ENCODE results near the gene MS4A4E.
"Not testable (repeated sequence)": the region's sequence is repeated elsewhere in the genome, so short reads cannot be mapped to it uniquely, and the experiment has no call there.

Gene MS4A4E

GRCh38 chr11:60221181-60221580, 21.8 kb downstream of the MS4A4E start:
- no peak for DNase-seq (ENCODE audit: low spot score)

DNA sequence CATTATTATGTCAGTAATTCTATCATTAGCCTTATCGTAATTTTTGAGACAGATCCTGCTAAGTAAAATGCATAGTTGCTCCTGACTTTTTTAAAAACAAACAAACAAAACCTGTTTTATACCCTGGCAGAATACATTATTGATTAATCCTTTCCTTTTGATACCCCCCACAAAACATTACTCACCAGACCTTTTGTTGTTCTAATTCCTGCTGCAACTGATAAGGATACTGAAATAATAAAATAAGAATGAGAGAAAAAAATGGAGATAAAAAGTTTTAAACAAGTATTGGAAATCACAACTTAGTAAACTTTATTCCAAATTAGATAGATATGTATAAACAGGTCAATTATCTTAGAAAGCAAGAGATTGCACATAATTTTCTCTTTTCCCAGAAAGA, 28.6 kb downstream of the MS4A4E start:
- no peak for DNase-seq (ENCODE audit: low spot score)

DNA sequence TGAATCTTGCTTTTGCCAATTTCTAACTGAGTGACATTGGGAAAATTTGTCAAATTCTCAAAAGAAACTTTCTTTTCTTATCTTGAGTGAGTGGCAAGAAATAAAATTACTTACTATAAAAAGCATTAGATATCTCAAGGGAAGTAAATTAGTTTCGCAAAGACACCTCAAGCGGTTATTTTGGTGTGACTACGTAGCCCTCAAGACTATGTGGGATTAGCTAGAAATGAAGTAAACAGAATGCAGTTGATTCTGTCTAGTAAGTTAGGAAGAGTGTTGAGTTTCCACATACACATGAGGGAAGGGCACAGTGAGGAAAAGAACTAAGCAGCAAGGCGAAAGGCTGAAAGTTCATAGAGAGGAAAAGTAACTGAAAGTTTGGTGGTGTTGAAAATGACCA, 31.7 kb downstream of the MS4A4E start:
- DNase-seq (ENCODE audit: low spot score) = no peak

DNA sequence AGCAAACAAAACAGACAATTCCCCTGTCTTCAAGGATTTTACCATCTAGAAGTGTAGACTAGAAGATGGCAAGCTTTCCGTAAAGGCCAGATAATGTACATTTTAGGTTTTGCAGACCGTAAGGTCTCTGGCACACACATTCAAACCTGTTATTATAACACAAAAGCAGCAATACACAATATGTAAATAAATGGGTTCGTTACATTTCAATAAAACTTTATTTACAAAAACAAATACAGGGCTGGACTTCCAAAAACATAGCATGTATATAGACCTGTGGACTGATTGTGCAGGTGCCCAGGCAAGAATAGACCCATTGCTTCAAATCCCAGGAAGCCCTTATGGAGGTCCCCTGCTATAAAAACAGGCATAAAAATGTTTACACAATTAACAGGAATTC, 33.0 kb downstream of the MS4A4E start:
- no peak for DNase-seq (ENCODE audit: low spot score)

GRCh38 chr11:60208951-60209350, 34.0 kb downstream of the MS4A4E start:
- DNase-seq (ENCODE audit: low spot score) = no peak

- no peak for DNase-seq (ENCODE audit: low spot score)
Observed at GRCh38 chr11:60208146-60208895, 34.6 kb downstream of the MS4A4E start.

- no peak for DNase-seq (ENCODE audit: low spot score)
Observed at GRCh38 chr11:60206616-60207015, 36.3 kb downstream of the MS4A4E start.

- no peak for DNase-seq (ENCODE audit: low spot score)
Observed at GRCh38 chr11:60204922-60205321, 38.0 kb downstream of the MS4A4E start.

- DNase-seq (ENCODE audit: low spot score) = not testable (repeated sequence)
Observed at GRCh38 chr11:60201334-60201733, 41.6 kb downstream of the MS4A4E start.

DNA sequence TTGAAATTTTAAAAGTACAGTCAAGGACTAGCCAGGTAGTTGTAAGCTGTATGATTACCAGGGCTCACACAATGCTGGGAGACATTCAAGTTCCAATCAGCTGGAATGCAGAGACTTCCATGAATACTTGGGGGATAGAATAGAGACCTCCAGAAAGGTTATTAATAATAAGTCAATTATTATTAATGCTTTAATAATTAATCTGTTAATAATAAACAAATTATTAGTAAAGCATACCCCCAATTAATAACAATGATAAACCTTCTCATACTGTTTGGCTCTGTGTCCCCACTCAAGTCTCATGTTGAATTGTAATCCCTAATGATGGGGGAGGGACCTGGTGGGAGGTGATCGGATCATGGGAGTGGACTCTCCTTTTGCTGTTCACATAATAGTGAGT, 45.5 kb downstream of the MS4A4E start:
- DNase-seq (ENCODE audit: low spot score) = no peak

- peak; percentile 12 for DNase-seq (ENCODE audit: low spot score)
Observed at GRCh38 chr11:60195923-60196368, 47.0 kb downstream of the MS4A4E start.

- no peak for DNase-seq (ENCODE audit: low spot score)
Observed at GRCh38 chr11:60194511-60194910, 48.4 kb downstream of the MS4A4E start.

DNA sequence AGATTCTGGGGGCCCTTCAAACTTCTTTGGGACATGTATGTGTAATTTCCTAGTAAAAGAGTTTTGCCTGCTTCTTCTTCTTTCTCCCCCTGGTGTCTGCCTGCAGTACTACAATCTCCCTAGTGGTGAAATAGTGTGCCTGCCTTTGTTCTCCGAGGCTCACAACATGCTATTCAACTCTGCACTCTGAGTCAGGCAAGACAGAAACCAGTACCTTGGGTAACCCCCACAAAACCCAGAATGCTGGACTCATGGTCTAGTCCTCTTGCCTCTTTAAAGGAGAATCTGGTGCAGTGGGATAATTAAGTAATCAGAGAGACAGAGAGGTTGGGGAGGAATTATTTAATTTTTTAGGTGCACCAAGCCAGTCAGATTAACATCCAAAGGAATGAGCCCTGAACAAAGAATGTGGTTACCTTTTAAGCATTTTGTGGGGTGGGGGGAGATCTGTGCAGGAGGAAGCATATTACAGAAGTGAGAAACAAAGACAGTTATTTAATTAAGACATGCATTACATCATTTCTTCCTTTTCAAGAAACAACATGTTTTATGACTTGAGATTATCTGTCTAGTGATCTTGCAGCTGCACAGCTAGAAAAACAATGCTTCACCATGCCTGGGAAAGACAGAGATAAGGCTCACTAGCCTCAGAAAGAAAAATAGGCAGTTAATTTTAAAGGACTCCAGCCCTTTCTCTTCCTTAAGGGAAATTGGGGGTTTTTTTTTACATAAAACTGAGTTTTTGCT, 49.1 kb downstream of the MS4A4E start:
- peak; percentile 39 for DNase-seq (ENCODE audit: low spot score)

DNA sequence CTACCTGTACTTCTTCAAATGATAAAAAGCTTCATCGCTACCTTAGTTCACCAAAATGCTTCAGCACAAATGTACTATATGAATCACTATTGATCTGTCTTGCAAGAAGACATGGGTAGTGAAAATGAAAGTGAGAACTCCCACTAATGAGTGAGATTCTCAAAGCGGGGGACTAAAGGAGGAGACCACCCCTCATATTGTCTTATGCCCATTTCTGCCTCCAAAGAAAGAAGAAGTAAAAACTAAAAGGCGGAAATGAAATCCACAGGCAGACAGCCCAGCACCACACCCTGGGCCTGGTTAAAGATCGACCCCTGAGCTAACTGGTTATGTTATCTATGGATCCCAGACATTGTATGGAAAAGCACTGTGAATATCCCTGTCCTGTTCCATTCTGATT, 50.4 kb downstream of the MS4A4E start:
- not testable (repeated sequence) for DNase-seq (ENCODE audit: low spot score)

DNA sequence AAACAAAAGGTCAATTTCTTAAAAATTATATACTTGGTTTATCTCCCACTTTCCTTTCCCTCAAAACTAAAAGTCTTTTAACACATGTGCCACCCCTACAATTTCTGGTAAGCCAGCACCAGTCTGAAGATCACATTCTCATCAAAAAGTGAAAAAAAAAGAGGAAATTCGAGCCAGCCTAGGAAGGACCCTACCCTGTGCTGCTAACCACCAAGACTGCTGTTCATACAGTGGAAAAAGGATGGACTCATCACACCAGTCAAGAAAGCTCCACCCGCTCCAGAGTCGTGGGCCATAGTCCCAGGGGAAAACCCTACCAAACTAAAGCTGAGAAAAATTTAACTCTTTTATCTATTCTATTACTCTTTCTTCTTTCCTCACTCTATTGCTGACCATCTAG, 54.5 kb downstream of the MS4A4E start:
- not testable (repeated sequence) for DNase-seq (ENCODE audit: low spot score)

- DNase-seq (ENCODE audit: low spot score) = not testable (repeated sequence)
Observed at GRCh38 chr11:60186128-60186527, 56.8 kb downstream of the MS4A4E start.

DNA sequence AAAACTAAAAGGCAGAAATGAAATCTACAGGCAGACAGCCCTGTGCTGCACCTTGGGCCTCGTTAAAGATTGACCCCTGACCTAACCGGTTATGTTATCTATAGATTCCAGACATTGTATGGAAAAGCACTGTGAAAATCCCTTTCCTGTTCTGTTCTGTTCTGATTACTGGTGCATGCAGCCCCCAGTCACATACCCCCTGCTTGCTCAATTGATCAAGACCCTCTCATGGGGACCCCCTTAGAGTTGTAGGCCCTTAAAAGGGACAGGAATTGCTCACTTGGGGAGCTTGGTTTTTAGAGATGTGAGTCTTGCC, 57.5 kb downstream of the MS4A4E start:
- DNase-seq (ENCODE audit: low spot score) = not testable (repeated sequence)

DNA sequence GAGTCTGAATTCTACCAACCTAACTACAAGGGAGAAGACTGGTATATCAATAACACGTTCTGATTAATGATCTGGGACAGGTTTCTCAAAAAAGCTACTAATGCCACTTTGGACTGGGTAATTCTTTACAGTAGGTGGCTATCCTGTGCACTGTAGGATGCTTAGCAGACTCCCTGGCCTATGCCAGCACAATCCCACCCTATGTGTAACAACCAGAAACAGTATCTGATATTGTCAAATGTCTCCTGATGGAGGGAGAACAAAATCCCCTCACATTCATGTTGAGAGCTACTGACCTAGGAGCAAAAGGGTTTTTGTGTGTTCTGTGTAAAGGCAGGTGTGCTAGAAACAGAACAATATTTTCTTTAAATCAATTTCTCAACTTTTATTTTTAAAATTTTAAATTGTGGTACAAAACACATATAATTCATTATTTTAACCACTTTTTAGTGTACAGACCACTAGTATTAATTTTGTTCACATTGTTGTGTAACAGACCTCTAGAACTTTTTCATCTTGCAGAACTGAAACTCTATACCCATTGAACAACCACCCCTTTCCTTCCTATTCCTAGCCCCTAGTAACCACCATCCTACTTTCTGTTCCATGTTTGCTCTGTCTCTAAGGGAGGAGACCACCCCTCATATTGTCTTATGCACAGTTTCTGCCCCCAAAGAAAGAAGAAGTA, 58.0 kb downstream of the MS4A4E start:
- no peak for DNase-seq (ENCODE audit: low spot score)

DNA sequence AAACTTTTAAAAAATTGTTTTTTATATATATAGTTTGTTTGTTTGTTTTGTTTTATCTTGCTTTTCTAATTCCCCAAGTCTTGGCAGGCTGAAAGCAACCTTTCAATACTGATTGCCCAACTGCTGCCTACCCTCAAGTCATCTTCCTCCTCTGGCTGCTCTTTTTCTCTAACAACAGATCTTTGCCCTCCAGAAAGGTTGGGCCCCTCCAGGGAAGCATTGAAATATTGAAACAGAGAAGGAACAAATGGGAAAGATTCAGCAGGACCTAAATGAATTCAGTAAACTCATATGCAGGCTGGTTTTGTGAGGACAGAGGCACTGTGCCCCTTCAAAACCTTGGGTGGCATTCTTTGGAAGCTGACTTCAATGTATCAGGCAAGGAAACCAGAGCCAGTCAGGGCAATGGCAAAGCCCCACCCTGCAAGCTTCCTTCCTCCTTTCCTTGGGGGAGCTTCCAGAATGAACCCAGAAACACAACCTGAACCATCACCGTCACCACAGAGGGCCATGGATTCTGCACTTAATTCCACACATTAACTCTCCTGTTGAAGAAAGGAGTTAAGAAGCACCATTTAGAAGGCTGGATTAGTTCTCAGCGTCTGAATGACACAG, 59.2 kb downstream of the MS4A4E start:
- no peak for DNase-seq (ENCODE audit: low spot score)

DNA sequence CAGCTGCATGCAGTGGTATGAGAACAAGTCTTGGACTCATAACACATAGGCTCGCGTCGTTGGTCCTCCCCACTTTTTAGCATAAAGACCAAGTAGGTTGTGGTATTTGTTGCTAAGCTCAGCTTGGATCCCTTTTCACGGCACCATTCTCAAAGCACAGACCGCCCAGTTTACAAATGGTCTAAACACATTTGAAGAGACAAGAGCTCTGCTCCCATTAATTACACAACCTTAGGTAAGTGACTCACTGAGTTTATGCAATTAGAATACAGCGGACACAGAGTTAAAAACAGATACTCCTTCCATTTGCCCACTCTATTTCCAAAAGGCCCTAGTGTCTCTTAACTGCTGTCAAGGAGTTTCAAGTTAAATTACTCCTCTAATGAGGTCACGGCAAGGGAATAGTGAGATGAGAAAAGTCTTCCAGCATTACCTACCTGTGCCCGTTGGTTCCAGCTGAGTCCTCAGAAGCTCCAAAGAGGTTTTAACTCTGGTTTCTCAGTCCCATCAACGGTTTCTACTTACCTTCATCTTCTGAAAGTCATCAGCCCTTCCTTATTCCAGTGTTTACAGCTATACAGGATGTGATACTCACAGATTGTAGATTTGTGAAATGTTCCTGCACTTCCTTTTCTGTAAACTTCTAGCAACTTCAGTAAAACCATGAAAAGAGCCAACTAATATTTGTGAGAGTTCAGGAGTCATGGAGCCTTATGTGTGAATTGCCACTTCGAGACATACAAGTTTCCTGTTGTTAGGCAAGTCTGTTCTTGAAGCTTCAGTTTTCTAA, 60.2 kb downstream of the MS4A4E start, which contains the start of gene MS4A6A:
TSS of gene MS4A6A (minus strand) at position 543 of the 790 bp plus-strand sequence. CDS start 1,356 bp downstream, outside the sequence.
- DNase-seq (ENCODE audit: low spot score) = no peak

GRCh38 chr11:60175860-60176275, 67.1 kb downstream of the MS4A4E start:
- no peak for DNase-seq (ENCODE audit: low spot score)

- no peak for DNase-seq (ENCODE audit: low spot score)
Observed at GRCh38 chr11:60172011-60172410, 70.9 kb downstream of the MS4A4E start.
